Neural cell (in vitro differentiated cells): Measurements from ENCODE around the gene FHAD1. TPM values are rescaled to one million over a fixed set of nuclear protein-coding genes. Genes with fewer than 3 reads are reported as not detected.

ENCODE experiments used
- H2AFZ ChIP-seq: fragments of 200-600, 300-800 bp; sonication (generic), shearing (Covaris generic); 2 replicates; pipeline ENCODE4 v1.6.0; 2014; ENCODE audit warnings: low read depth, mild to moderate bottlenecking, antibody characterized with exemption, low read length, moderate library complexity
- H3F3A ChIP-seq: fragments of 200-600 bp; shearing (Covaris generic); 2 replicates; pipeline ENCODE4 v1.6.1; 2016; ENCODE audit warnings: mild to moderate bottlenecking, moderate library complexity, mixed read lengths, antibody characterized with exemption, low read length; ENCODE audit not compliant: insufficient read depth, poor library complexity, severe bottlenecking
- H3K27ac ChIP-seq: fragments of 200-600, 300-800 bp; sonication (generic), shearing (Covaris generic); 2 replicates; pipeline ENCODE4 v1.5.1; 2014; ENCODE audit warnings: mild to moderate bottlenecking, low read length, moderate library complexity
- H3K27me3 ChIP-seq: fragments of 300-800, 200-600 bp; sonication (generic), shearing (Covaris generic); 2 replicates; pipeline ENCODE4 v1.6.0; 2014; ENCODE audit warnings: mild to moderate bottlenecking, low read depth, low read length, moderate library complexity; ENCODE audit not compliant: insufficient read depth
- H3K36me3 ChIP-seq: fragments of 300-800, 200-600 bp; sonication (generic), shearing (Covaris generic); 2 replicates; pipeline ENCODE4 v1.5.1; 2014; ENCODE audit warnings: mild to moderate bottlenecking, antibody characterized with exemption, low read length, moderate library complexity; ENCODE audit not compliant: insufficient read depth
- H3K4me2 ChIP-seq: fragments of 300-800, 200-600 bp; sonication (generic), shearing (Covaris generic); 2 replicates; pipeline ENCODE4 v1.6.0; 2014; ENCODE audit warnings: mild to moderate bottlenecking, low read length
- H3K4me3 ChIP-seq: fragments of 300-800, 200-600 bp; sonication (generic), shearing (Covaris generic); 2 replicates; pipeline ENCODE4 v1.5.1; 2014; ENCODE audit warnings: mild to moderate bottlenecking, low read length, moderate library complexity
- H3K79me2 ChIP-seq: fragments of 200-600 bp; shearing (Covaris generic); replicated peaks from 2 replicates; pipeline ENCODE4 v1.6.0; 2014; ENCODE audit warnings: mild to moderate bottlenecking, low read length, moderate library complexity; ENCODE audit not compliant: insufficient read depth
- H3K9ac ChIP-seq: fragments of 300-800, 200-600 bp; sonication (generic), shearing (Covaris generic); 2 replicates; pipeline ENCODE4 v1.6.1; 2016; ENCODE audit warnings: mild to moderate bottlenecking, low read length, mixed read lengths
- H3K9me2 ChIP-seq: fragments of 200-600 bp; shearing (Covaris generic); 2 replicates; pipeline ENCODE4 v1.6.1; 2016; ENCODE audit warnings: mild to moderate bottlenecking, low read length, mixed read lengths; ENCODE audit not compliant: insufficient read depth
- H3K9me3 ChIP-seq: fragments of 200-600, 300-800 bp; sonication (generic), shearing (Covaris generic); 2 replicates; pipeline ENCODE4 v1.6.1; 2016; ENCODE audit warnings: mild to moderate bottlenecking, mixed run types, low read length, moderate library complexity, mixed read lengths
- H4K20me1 ChIP-seq: fragments of 200-600 bp; shearing (Covaris generic); 2 replicates; pipeline ENCODE4 v1.6.1; 2016; ENCODE audit warnings: mild to moderate bottlenecking, mixed run types; ENCODE audit not compliant: insufficient read depth
- CTCF ChIP-seq: fragments of 450-650 bp; IDR thresholded peaks from 2 replicates; pipeline ENCODE4 v1.5.1; 2014; ENCODE audit warnings: antibody characterized with exemption, mild to moderate bottlenecking, moderate library complexity; ENCODE audit not compliant: poor library complexity, severe bottlenecking
- EP300 ChIP-seq: fragments of 450-650 bp; conservative IDR thresholded peaks from 2 replicates; pipeline ENCODE4 v1.6.1; 2014; ENCODE audit warnings: antibody characterized with exemption, mild to moderate bottlenecking, moderate library complexity; ENCODE audit not compliant: poor library complexity, severe bottlenecking
- EZH2 ChIP-seq: fragments of 200-600, 300-800 bp; shearing (Covaris generic), sonication (generic); IDR thresholded peaks from 2 replicates; pipeline ENCODE4 v1.6.1; 2014; ENCODE audit warnings: antibody characterized with exemption, low read length, borderline replicate concordance, mild to moderate bottlenecking; ENCODE audit not compliant: insufficient read depth, poor library complexity, severe bottlenecking
- MXI1 ChIP-seq: fragments of 450-650 bp; conservative IDR thresholded peaks from 2 replicates; pipeline ENCODE4 v1.6.1; 2014; ENCODE audit warnings: antibody characterized with exemption, mild to moderate bottlenecking; ENCODE audit not compliant: poor library complexity, severe bottlenecking
- POLR2AphosphoS5 ChIP-seq: IDR thresholded peaks from 2 replicates; pipeline ENCODE4 v1.6.1; 2012
- RAD21 ChIP-seq: fragments of 450-650 bp; conservative IDR thresholded peaks from 2 replicates; pipeline ENCODE4 v1.6.1; 2014; ENCODE audit warnings: antibody characterized with exemption, mild to moderate bottlenecking, moderate library complexity
- REST ChIP-seq: IDR thresholded peaks from 2 replicates; pipeline ENCODE4 v1.6.1; 2012; ENCODE audit warnings: borderline replicate concordance
- SMC3 ChIP-seq: fragments of 450-650 bp; conservative IDR thresholded peaks from 2 replicates; pipeline ENCODE4 v1.6.1; 2014; ENCODE audit warnings: antibody characterized with exemption, mild to moderate bottlenecking, moderate library complexity; ENCODE audit not compliant: poor library complexity
- TAF1 ChIP-seq: IDR thresholded peaks from 2 replicates; pipeline ENCODE4 v1.6.1; 2012; ENCODE audit warnings: low read depth
- polyA plus RNA-seq: library from polyadenylated mRNA; depleted of rRNA; stranded (reverse); fragments of >200 nt; gene quantifications from 2 replicates; pipeline ENCODE4 v1.2.3, GENCODE V29; 2014

The FHAD1 gene
- polyA plus RNA-seq, 1 donor from 2014 or later = 0.46 TPM

- TF ChIP-seq RAD21 = no peak
- no peak for TF ChIP-seq CTCF
- no peak for TF ChIP-seq MXI1
- TF ChIP-seq EZH2 = no peak
- TF ChIP-seq EP300 = no peak
- TF ChIP-seq SMC3 = no peak
- TF ChIP-seq REST = no peak
- no peak for TF ChIP-seq POLR2AphosphoS5
- no peak for TF ChIP-seq TAF1
- H3K9ac ChIP-seq = no peak overlapping the region
- H3K9me2 ChIP-seq = no peaks in the 10 kb centered on the region
- H3F3A ChIP-seq = no peaks in the 10 kb centered on the region
- no peak overlapping the region for H3K4me3 ChIP-seq
- no peaks in the 10 kb centered on the region for H4K20me1 ChIP-seq
- no peak overlapping the region for H3K4me2 ChIP-seq
- no peaks in the 10 kb centered on the region for H3K79me2 ChIP-seq
- no peaks in the 10 kb centered on the region for H3K9me3 ChIP-seq
- no peak overlapping the region for H2AFZ ChIP-seq
- H3K27me3 ChIP-seq = no peaks in the 10 kb centered on the region
- no peaks in the 10 kb centered on the region for H3K36me3 ChIP-seq
- no peak overlapping the region for H3K27ac ChIP-seq
These were observed 175.8 kb downstream of the FHAD1 start for GRCh38 chr1:15422871-15423270.

GRCh38 chr1:15423355-15424077, 176.5 kb downstream of the FHAD1 start:
- no peaks in the 10 kb centered on the region for H3F3A ChIP-seq
- no peak overlapping the region for H3K27ac ChIP-seq
- H3K9me3 ChIP-seq = no peaks in the 10 kb centered on the region
- H3K4me2 ChIP-seq = no peak overlapping the region
- no peaks in the 10 kb centered on the region for H4K20me1 ChIP-seq
- H3K36me3 ChIP-seq = no peaks in the 10 kb centered on the region
- H2AFZ ChIP-seq = no peak overlapping the region
- H3K9me2 ChIP-seq = no peaks in the 10 kb centered on the region
- no peak for TF ChIP-seq MXI1
- H3K4me3 ChIP-seq = no peak overlapping the region
- H3K27me3 ChIP-seq = no peaks in the 10 kb centered on the region
- H3K79me2 ChIP-seq = no peaks in the 10 kb centered on the region
- H3K9ac ChIP-seq = no peak overlapping the region
